Measurements from ENCODE around the gene ZNF653.
"Not testable (repeated sequence)": the region's sequence is repeated elsewhere in the genome, so short reads cannot be mapped to it uniquely, and the experiment has no call there.

The ZNF653 gene

DNA sequence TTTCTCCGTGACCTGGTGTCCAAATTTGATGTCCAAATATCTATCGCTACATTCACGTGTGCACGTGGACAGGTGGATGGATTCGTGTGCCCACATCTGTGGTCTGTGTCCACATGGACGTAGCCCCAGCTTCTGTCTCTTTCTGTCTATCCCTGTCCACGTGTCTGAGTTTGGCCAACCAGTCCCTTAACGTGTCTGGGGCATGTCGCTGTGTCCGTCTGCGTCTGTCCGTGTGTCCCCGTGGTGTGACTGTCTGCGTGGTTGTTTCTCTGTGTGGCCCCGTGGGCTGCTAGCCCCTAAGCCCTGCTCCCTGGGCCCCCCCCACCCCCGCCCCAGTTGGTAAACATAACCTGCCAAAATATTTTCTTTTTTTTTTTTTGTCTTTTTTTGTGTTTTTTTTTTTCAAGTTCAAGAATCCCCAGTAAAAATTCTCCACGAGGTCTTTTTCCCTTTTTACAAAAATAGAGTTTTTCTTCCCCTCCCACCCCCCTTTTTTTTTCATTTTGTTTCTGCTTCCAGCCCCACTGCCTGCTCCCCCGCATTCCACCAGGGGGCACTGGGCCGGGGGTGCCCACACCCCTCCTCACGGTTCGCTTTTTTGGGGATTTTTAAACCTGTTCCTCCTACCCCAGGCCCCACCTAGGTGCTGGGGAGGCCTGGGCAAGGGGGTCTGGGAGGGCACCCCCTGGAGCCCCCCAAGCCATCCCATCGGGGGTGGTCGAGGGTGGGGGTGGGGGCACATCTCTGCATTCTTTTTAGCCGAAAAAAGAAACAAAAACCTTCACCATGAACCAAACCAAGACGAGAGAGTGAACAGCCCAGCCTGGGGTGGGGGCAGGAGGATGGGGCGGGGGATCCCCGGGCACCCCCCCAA lies 51.9 kb downstream of the ZNF653 start:
- no peak for FAIRE-seq

DNA sequence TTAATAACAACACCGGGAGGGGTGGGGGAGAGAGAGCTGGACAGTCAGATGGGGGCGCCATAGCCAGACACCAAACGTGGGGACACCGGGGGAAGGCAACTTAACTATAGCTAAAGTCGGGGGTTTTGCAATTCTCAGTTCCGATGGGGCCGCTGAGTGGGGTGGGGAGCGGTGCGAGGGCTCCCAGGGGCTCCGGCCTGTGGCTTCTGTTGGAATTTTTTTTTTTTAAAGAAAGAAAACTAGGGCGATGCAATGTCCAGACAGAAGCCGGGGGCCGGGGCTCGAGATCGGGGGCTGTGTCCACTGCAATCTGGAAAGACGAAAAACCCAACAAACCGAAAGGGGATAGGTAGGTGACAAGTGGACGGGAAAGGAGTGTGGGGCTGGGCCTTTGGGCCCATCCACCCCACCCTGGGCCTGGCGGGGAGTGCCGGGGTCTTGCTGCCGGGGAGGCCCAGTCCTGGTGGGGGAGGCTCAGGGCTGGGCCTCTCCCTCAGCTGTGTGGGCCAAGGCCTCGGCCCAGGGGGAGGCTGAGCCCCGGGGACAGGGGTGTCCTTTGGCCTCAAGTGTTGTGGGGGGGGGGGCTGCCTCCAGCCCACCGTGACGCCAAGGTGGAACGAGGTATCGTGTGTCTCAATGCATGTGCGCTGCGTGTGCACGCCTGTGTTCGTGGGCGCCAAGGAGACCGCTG lies 52.9 kb downstream of the ZNF653 start:
- FAIRE-seq, result no peak

DNA sequence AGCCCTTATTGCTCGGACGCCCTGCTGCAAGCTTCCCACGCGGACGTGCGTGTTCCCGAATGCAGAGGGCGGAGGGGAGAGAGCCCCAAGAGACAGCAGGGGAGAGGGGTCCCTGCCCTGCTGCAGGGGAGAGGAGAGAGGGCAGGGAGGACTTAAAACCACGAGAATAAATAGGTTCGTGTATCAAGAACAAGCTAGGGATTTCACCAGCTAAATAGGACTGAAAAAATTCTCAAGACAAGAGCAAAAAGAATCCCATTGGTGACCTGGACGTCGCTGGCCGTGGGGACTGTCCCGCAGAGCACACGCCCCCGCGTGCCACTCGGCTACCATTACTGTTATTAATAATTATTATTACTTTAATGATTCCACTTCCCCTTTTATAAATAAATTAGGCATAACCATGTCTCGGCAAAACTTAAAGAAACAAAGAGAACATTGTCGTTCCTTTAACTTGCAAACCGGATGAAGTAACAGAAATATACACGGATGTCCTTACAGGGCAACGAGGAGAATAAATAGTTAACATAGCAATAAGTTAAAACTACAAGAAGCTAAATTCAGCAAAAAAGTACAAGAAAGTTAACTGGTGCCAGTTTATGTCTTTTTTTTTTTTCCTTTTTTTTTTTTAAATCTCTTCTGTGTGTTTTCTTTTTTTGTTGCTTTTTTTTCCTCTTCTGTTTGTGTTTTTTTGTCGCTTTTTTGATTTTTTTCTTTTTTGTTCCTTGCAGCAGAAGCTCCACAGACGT lies 53.6 kb downstream of the ZNF653 start:
- FAIRE-seq, result peak; percentile 87

DNA sequence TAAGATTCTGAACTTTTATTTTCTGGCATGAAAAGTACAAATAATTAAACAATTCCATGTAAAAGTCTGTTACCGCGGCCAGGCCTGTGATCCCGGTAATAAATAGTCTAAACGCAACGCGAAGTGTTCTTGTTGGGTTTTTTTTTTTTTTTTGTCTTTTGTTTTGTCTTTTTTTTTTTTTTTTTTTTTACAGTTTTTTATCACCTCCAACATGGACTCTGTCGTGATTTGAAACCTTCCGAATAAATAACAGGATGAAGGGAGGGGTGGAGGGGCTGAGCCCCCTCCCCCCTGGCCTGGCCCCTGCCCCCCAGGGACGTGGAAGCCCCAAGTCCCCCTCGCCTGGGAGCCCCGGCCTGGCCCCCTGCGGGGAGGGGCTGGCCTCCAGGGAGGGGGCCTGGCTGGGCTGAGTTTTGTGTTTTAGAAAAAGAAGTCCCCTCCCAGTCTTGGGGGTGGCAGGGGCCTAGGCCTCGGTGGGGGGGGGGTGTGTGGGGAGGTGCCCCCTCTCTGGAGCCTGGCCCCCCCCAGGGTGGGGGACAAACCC lies 54.2 kb downstream of the ZNF653 start:
- FAIRE-seq, result peak; percentile 84

DNA sequence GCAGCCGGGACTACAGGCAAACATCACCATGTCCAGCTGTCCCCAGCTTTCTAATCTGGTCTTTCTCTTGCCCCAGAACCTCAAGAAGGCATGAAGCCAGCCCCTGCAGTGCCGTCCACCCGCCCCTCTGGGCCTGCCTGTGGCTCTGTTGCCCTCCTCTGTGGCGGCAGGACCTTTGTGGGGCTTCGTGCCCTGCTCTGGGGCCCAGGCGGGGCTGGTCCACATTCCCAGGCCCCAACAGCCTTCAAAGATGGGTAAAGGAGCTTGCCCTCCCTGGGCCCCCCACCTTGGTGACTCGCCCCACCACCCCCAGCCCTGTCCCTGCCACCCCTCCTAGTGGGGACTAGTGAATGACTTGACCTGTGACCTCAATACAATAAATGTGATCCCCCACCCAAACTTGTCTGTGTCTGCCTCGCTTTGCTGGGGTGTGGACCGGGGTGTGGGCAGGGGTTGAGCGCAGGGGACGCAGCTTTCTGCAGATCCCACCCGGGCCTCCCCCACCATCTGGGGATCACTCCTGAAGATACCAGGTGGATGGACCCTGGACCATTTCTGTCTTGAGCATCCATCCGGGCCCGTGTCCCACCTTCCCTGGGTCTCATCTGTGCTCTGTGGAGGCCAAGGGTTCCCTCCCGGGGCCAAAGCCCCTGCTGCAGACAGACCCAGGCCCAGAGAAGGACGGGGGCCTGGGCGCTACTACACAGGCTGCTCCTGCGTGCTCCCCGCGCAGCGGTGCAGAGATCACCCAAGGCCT lies 54.9 kb downstream of the ZNF653 start:
- no peak for FAIRE-seq

DNA sequence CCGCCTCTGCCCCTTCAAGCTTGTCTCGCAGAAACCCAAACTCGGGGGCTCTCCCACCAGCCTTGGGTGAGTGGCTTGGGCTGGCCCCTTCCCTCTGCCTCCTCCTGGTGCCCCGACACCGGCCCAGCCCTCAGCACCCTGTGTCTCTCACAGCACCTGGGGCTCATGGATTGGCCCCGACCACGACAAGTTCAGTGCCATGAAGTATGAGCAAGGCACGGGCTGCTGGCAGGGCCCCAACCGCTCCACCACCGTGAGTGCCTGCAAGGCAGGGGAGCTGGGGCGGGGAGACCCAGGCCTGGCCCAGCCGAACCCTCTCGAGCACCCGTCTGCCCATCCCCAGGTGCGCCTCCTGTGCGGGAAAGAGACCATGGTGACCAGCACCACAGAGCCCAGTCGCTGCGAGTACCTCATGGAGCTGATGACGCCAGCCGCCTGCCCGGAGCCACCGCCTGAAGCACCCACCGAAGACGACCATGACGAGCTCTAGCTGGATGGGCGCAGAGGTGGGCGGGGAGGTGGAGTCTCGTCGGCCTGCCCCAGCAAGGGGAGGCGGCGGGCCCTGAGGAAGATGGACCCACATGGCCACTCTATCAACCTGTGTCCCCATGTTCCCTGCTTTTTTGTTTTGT lies 56.6 kb downstream of the ZNF653 start:
- no peak for FAIRE-seq

DNA sequence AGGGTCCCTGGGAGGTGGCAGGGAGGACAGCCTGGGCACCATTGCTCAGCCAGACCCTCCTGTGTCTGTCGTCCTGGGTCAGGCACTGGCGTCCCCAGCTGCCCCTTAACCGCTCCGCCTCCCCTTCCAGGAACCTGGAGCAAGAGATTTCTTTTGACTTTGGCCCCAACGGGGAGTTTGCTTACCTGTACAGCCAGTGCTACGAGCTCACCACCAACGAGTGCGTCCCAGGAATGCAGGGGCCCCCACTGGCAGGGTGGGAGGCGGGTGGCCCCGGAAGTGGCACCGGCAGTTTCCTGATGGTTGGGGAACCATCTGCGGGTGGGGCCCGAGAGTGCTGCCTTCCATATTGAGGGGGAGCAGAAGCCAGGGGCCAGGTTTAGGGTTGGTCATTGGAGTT lies 57.2 kb downstream of the ZNF653 start:
- no peak for FAIRE-seq

DNA sequence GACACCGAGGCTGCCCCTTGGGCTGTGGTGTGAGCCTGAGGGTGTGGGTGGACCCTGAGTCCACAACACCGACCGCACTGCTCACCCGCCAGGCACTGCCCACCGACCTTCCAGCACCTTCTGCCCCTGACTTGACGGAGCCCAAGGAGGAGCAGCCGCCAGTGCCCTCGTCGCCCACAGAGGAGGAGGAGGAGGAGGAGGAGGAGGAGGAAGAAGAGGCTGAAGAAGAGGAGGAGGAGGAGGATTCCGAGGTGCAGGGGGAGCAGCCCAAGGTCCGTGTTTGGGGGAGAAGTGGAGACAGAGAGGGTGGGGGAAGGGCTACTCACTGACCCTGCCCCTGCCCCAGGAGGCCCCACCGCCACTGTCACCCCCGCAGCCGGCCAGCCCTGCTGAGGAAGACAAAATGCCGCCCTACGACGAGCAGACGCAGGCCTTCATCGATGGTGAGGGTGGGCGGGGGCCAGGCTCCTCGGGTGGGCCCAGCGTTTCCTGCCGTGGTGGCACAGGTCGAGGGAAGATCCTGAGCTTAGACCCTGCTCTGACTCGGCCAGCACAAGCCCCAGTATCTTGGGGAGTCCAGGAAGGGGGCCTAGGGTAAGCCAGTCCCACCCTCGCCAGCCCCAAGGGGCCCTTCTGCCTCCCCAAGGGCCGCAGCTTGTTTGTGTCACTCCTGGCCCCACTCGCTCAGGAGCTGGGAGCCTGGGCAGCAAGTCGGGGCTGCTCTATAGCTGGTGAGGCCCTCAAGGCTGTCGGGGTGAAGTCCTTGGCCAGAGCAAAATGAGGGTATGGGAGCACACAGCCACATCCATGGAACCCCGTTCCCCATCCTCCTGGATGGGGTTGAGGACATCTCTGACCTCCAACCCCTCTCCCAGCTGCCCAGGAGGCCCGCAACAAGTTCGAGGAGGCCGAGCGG lies 58.0 kb downstream of the ZNF653 start:
- FAIRE-seq, result no peak

DNA sequence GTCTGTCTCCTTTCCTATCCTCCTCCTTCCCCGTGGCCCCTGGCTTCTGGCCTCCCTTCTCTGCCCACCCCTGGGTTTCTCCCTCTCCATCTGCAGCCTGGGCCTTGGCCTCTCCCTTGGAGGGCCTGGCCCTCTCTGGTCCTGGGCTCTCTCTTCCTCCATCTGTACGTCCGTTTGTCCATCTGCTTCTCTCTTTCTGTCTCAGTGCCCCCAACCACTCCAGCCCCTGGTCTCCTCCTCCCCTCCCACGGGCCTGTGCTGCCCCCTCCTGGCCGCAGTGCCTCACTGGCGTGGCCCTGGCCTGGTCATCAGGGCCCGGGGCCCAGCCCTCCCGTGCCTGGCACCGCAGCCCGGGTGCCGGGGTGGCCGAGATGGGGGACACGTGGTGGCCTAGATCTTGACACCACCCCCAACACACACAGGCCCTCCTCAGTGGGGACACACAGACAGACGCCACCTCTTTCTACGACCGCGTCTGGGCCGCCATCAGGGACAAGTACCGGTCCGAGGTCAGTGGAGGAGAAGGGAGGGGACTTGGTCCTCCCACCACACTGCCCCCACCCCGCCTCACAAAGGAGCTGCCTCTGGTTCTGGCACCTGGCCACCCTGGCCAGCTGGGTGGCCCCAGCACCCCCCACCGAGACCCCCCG lies 58.9 kb downstream of the ZNF653 start:
- FAIRE-seq, result no peak

DNA sequence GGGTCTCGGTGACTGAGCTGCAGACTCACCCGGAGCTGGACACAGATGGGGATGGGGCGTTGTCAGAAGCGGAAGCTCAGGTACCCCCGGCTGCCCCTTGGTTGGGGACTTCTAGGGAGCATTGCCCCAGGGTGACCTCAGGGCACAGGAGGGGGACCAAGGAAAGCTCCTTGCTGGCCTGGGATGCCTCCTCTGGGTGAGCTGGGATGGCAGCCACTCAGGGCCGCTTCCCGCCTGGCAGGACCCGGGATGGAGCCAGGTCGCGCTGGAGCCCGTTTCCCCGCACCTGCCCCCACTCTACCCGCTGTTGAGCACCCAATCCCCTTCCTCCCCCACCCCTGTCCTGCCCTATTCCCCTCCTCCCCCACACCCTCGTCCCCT lies 59.4 kb downstream of the ZNF653 start:
- FAIRE-seq, result no peak

DNA sequence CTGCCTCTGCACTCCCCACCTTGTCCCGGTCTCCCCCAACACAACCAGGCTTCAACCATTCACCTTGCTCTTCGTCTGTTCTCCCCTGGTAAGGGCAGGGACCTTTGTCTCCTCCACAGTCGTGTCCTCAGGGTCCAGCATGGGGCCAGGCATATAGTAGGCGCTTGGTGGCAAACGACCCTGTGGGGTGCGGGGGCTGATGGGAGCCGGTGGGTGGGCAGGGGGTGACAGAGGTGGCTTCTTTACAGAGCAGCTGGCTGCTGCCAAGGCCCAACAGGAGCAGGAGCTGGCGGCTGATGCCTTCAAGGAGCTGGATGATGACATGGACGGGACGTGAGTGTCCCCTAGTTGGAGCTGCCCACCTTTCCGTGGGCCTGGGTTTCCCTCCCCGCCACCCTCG lies 60.5 kb downstream of the ZNF653 start:
- no peak for FAIRE-seq

DNA sequence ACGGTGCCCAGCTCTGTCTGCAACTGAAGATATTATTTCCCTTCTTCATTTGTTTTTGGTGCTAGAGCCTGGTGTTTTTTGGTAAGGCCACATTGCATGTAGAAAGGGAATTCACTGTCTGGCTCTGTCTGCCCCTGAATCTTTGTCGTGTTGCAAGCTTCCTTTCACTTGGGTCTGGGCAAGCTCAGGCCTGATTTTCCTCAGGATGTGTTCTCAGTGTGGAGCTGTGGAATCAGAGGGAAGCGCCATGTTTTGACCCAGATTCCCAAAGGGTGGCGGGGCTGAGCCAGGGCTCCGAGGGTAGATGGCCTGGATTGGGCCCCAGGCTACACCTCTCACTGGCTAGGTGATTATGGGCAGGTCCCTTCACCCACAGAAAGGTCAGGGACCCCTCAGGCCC lies 61.6 kb downstream of the ZNF653 start:
- no peak for FAIRE-seq

DNA sequence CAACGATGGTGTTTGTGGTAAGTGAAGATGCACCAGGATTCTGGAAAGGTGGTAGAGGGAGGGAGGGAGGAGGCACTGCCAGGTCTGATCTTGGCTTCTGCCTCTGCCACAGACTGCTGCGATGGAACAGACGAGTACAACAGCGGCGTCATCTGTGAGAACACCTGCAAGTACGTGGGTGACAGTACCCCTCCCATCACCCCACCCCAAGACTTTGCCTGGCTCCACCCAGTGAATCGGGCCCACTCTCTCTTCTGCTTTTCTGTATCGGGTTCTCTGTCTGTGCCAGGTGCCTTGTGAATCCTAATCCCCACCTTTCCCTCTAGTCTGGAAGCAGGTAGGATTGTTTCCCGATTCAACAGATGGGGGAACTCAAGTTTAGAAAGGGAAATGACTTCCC lies 67.7 kb downstream of the ZNF653 start:
- no peak for FAIRE-seq

DNA sequence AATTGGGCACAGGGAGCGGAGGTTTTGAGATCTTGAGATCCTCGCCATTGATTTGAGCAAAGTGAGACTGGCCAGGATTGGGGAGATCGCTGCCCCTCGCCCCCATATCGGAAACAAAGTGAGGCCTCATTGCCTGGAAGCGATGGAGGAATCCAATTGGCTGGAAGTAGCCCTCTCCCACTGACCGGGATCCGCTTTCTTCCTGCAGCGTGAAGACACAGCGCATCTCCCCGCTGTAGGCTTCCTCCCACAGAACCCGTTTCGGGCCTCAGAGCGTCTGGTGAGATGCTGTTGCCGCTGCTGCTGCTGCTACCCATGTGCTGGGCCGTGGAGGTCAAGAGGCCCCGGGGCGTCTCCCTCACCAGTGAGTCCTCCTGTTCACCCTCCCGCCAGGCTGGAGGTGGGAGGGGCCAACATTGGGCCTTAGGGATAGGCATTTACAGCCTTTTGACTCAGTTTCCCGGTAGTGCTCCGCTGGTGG lies 69.8 kb downstream of the ZNF653 start:
- FAIRE-seq, result no peak

DNA sequence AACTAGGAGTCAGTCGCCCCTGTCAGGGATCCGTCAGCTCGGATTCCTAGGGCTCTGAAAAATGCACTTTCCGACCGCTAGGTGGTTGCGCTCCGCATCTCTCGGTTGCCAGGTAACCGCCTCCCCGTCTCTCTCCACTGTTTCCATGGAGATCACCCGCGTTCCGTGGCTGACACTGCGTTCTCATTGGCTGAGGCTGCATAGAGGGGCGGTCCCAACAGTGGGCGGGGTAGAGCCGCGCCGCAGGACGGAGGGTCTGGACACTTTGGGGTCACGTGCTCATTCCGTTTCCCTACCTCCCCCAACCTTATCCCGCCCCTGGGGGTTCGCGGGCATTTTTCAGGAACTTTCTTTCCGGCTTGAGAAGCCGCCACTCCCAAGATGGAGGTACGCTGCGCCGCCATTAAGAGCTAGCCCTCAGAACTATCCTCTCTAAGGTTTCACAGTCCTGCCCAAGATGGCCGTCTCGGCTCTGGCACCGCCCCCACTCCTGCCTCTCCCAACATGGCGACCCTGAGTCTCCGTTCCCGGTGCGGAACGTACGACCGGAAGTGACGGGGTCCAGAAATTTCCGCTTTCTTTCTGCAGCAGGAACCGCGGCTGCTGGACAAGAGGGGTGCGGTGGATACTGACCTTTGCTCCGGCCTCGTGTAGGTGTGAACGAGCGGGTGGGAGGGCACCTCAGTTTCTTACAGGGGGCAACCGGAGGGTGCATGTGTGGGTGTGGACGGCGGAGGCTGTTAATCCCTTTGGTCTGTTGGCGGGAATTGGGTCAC lies 70.4 kb downstream of the ZNF653 start, which contains the start of the genes ODAD3 and PRKCSH:
TSS of gene ODAD3 (minus strand) at position 65 of the 776 bp plus-strand sequence. CDS start 105 bp downstream, outside the sequence.
TSS of gene PRKCSH (plus strand) at position 579 of the 776 bp plus-strand sequence. CDS start 483 bp downstream, outside the sequence.
- peak; percentile 100 for FAIRE-seq

DNA sequence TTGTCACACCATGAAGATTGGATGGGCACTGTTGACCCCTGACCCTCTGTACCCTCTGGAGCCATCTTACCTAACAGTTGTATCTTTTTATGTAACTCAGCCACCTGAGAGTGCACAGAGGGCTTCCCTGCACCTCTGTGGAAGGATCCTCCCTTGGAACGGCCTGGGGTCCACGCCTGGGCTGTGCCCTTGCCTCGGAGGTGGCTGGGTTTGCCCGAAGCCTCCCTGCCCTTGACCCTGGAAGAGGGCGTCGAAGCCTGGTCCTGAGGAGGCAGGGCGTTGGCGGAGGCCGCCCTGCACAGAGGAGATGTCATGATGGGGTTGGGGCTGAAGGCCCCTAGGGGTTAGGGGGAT lies 71.0 kb downstream of the ZNF653 start:
- no peak for FAIRE-seq

DNA sequence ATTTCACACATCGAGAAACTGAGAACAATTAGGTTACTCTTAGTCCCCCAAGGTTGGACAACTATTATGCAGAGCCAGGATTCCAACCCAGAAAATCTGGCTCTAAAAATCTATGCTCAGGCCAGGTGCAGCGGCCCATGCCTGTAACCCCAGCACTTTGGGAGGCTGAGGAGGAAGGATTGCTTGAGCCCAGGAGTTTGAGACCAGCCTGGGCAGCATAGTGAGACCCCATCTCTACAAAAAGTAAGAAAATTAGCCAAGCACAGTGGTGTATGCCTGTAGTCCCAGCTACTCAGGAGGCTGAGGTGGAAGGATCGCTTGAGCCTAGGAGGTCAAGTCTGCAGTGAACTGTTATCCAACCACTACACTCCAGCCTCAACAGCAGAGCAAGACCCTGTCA lies 72.1 kb downstream of the ZNF653 start:
- not testable (repeated sequence) for FAIRE-seq
